GM12874 (cell line): Measurements from ENCODE around the gene PTPMT1.

ENCODE experiments used
- TF ChIP-seq, protein P1 (sequence below): IDR thresholded peaks from 2 replicates; pipeline ENCODE4 v1.5.1; 2011; ENCODE audit warnings: low read depth, mild to moderate bottlenecking, control low read depth, low read length, moderate library complexity; ENCODE audit not compliant: insufficient read depth

PTPMT1 gene

DNA sequence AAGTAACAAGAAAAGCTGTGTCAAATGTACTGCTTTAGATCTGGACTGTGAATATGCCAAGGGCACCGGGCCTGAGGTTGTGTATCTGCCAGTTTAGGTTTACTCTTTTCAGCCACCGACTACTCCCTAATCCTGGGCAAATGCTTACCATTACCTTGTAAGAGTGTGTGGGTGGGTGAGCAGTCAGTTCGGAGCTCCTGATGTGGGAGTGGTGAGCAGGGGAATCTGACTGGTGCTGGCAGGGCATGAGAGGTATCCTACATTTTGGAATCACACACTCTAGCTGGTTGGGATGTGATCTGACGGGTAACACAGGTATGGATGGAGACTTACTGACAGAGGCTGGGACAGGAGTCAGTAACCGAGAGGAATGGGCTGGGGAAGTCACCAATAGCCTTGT, 18.4 kb downstream of the PTPMT1 start:
- TF ChIP-seq, protein P1, sequence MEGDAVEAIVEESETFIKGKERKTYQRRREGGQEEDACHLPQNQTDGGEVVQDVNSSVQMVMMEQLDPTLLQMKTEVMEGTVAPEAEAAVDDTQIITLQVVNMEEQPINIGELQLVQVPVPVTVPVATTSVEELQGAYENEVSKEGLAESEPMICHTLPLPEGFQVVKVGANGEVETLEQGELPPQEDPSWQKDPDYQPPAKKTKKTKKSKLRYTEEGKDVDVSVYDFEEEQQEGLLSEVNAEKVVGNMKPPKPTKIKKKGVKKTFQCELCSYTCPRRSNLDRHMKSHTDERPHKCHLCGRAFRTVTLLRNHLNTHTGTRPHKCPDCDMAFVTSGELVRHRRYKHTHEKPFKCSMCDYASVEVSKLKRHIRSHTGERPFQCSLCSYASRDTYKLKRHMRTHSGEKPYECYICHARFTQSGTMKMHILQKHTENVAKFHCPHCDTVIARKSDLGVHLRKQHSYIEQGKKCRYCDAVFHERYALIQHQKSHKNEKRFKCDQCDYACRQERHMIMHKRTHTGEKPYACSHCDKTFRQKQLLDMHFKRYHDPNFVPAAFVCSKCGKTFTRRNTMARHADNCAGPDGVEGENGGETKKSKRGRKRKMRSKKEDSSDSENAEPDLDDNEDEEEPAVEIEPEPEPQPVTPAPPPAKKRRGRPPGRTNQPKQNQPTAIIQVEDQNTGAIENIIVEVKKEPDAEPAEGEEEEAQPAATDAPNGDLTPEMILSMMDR, result no peak

DNA sequence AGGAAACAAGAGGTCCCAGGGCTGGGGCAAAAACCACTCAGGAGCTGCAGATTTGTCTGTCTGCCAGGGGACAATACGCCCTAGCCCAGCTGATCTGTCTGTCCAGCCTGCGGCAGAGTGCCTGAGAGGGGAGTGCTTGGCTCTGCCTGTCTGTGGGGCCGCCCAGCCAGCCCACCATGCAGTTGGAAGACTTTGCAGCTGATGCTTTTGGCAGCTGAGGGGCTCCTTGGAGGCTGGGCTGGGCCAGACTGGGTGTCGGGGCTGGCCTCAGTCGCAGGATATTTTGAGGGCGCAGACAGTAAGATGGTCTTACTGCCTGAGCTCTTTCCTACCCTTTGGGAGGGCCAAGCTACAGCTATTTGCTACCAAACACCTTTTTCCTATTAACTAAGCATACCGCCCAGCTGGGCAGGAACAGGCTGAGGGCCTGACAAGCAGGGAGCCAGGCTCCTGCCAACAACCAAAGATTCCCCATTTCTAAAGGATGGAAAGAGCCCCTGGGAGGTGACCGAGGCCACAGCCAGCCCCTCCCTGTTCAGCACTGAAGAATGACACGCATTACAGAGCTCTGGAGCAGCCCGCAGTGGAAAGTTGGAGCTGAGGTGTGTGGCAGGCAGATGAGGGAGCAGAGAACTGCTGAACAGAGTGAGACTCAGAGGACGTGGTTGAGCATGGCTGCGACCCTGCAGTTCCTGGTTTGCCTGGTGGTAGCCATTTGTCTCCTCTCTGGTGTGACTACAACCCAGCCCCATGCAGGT, 20.9 kb downstream of the PTPMT1 start, which contains the start of gene FAM180B:
Gene FAM180B (plus strand): TSS at position 581 of the 758 bp plus-strand sequence. CDS start 91 bp downstream, at position 672.
- TF ChIP-seq, protein P1, result no peak

DNA sequence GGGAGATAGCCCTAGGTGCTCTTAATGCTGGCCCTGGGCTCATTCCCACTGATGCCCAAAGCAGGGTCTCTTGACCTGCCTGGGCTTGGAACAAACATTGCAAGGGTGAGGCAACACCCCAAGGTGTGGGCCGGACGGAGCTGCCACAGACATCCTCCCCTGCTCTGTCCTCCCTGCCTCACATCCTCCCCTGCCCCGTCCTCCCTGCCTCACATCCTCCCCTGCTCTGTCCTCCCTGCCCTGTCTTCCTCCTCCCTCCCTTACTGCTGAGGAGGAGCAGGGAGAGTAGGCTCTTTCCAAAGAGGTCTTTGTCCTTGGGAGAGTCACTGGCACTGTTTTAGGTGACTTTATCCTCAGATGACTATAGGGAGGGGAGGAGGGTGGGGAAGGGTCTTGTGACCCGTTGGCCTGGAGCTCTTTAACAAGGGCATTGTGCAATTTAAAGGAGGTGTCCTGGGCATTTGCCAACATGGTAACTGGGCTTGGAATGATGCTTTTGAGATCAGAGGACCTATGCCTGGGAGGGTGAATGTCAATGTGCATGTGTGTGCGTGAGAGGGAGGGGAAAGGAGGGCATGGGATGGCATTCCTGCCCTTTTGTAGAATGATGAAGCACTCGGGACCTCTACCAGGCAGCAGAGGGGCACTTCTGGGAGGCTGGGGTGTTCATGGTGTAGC, 21.8 kb downstream of the PTPMT1 start:
- TF ChIP-seq, protein P1, result no peak

DNA sequence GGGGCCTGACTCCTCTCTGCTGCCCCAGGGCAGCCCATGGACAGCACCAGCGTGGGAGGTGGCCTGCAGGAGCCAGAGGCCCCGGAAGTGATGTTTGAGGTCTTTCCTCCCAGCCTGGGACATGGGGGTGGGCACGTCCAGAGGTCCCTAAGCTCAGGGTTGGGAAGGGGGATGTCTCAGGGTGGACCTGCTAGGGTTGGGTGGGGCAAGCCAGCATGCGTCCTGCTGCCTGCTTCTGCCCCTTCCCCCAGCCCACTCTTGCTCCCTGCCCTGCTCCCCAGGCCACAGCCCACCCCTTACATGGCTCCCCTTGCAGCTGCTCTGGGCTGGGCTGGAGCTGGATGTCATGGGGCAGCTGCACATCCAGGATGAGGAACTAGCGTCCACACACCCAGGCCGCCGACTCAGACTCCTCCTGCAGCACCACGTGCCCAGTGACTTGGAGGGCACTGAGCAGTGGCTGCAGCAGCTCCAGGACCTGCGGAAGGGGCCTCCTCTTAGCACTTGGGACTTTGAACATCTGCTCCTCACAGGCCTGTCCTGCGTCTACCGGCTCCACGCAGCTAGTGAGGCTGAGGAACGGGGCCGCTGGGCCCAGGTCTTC, 22.4 kb downstream of the PTPMT1 start:
- TF ChIP-seq, protein P1, result no peak

DNA sequence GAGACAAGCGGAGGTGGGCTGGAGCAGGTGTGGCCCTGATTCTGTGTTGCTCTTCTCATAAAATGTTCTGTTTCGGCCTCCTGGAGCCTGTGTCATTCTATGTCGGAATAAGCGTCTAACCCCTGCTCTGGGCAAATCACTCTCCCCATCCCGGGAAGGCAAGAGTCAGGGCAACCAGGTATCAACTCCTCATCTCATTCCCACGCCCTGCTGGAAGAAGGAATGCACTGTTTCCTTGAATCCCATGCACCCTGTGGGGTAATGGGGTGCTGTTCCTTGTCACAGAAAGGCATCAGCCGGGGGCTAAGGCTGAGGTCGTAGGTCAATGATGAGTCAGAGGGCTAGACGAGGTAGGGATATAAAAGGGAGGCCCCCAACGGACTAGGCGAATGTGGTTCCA, 23.7 kb downstream of the PTPMT1 start:
- TF ChIP-seq, protein P1, result no peak

DNA sequence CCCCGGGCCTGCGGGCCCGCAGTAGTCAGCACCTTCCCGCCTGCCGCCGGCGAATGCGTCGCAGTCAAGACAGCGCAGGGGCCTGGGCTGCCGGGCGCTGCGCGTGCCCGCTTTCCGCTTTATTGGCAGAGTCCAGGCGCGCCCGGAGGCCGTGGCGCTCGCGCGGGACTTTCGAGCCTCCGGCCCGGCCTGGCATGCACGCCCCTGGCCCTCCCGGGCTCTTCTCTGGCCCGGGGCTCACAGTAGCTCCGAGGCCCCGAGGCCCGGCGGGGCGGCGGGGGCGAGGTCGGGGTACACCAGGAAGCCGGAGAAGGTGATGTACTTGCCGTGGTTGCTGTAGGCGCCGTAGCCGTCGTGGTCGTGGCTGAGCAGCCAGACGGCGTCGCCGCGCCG, 24.2 kb downstream of the PTPMT1 start:
- TF ChIP-seq, protein P1, result no peak
